Fibroblast of peridontal ligament (primary cell): ENCODE data around the gene SLC6A3.

Source experiments
- DNase-seq: peaks from one replicate; pipeline ENCODE4 v3.0.0-alpha.2; 2010; ENCODE audit errors: extremely low read depth

SLC6A3 gene

DNA sequence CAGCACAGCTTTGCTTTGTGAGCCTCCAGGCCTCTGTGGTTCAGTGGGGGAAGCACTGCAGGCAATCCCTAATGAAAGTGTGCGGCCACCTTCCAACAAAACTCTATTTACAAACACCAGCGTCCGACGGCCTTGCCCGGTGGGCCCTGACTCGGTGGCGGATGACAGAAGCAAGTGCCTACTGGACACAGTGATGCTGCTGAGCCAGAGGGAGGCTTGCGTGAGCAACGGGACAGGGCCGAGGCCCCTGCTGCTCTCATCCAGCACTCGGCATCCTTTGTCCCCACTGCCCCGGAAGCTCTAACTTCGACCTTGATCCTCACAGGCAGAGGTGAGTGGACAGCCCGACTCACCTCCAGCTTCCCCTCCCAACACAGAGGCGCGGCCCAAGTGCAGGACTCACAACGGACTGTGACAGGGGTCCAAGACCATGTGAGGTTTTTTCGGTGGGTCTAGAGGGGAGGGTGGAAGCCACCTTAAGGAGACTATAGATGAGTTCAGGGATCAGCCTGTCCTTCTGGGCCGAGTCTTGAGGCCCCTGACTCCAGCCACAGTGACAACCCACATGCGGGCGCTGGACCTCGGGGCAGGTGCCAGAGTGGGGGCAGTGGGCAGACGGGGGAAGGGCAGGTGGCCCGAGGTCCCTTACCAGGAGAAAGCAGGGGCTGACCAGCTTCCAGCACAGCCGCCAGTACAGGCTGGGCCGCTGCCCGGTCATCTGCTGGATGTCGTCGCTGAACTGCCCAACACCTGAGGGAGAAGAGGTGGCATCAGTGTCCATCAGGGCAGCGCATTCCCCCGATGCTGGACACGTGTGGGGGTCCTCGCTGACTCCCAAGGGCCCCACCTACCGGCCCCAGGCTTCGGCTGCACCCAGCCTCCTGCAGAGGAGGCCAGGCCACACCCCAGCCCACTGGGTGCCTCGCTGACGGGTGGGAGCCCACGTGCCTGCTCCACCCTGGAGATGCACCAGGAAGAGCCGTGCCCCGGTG, 39.4 kb downstream of the SLC6A3 start:
- no peak for DNase-seq

DNA sequence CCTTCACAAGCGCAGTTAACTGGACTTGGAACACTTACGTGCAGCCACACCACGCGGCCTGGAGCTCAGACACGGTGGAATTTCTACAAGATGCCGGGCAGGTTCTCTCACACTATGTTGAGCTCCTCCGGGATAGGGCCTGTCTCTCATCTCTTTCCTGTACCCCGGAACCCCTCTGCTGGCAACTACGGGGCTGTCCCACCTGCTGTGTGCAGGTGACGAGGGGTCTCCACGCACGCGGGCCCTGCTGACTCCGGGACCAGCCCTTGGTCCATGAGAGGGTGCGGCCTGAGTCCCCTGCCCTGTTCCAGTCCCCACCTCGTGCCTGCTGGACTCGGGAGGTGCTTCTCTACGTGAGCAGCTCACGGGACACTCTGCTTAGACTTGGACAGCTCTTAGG, 40.1 kb downstream of the SLC6A3 start:
- no peak for DNase-seq

GRCh38 chr5:1404062-1404461, 41.2 kb downstream of the SLC6A3 start:
- DNase-seq = no peak

- DNase-seq = no peak
Observed at GRCh38 chr5:1402611-1403255, 42.5 kb downstream of the SLC6A3 start.

- DNase-seq = no peak
Observed at GRCh38 chr5:1401536-1402138, 43.6 kb downstream of the SLC6A3 start.

- DNase-seq = no peak
Observed at GRCh38 chr5:1400936-1401335, 44.3 kb downstream of the SLC6A3 start.

DNA sequence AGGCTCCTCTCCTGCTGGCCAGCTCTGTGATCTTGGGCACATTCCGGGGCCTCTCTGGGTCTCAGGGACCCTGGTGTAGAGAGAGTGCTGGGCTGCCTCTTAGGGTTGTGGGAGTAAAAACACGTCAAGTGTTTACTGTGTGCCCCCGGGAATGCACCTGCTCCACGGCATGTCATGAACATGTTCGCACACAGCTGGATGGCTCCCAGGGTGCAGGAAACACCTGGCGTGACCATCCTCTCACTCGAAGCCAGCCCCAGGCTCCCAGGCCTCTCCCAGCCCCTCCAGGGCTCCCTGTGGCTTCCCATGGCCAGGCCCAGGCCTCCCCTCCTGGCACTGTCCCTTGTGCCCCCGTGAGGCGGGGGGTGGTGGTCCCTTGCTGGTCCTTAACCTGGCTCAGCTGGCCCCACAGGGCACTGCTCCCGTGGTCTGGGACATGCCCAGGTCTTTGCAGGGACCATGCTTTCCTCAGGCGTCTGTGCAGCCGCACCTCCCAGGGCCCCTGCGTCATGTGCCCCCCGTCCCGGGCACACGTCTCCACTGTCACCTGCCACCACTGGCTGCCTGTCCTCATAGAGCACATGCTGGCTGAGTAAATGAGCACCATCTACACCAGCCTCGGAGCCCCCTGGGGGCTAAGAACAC, 44.9 kb downstream of the SLC6A3 start:
- DNase-seq = no peak

DNA sequence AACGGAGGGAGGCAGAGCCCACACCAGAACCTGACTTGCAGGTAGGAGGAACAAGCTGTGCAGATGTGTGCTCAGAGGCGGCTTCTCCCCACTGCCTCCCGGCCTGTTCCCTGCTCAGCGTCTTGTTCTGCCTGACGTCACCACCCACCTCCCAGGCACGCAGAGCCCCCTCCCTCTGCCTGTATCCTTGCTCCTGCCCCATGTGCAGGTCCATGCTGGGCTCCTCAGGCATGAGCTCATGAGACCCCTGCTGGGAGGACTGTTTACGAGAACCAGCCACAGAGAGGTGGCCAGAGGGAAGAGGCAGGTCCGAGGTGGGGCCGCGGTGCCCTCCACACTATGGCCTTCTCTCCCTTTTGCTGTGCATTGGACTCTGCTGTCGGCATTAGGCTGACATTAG, 45.5 kb downstream of the SLC6A3 start:
- no peak for DNase-seq

- DNase-seq = no peak
Observed at GRCh38 chr5:1396293-1396816, 48.9 kb downstream of the SLC6A3 start.

GRCh38 chr5:1394881-1395860, 50.1 kb downstream of the SLC6A3 start:
- no peak for DNase-seq

- no peak for DNase-seq
Observed at GRCh38 chr5:1393571-1394501, 51.4 kb downstream of the SLC6A3 start.

DNA sequence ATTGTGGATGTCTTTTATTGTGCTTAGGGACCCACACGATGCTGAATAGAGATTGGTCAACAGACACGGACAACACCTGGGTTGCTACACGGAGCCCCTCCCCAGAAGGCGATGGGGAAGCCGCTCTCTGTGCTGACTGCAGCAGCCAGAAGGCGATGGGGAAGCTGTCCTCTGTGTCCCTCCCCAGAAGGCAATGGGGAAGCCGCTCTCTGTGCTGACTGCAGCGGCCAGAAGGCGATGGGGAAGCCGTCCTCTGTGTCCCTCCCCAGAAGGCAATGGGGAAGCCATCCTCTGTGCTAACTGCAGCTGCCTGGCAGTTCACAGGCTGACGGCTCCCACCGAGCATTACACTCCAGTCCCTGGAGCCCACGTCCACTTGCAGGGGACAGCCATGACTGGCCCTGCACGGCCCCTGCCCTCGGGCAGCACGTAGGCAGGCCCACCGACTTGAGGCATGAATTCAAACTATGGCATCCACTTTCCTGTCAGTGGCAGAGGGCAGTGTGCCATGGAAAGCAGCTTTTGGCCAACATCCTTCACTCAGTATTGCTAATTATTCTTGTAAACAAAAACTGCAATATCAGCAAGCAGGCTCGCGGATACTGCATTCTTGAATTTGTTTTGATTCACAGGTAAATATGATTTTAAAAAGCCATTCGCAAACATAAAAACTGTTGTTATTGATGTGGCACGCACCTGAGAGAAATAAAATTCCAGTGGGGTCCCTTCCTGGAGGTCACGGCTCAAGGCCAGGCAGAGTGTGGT, 52.3 kb downstream of the SLC6A3 start:
- DNase-seq = no peak

- DNase-seq = no peak
Observed at GRCh38 chr5:1392261-1392660, 53.0 kb downstream of the SLC6A3 start.

DNA sequence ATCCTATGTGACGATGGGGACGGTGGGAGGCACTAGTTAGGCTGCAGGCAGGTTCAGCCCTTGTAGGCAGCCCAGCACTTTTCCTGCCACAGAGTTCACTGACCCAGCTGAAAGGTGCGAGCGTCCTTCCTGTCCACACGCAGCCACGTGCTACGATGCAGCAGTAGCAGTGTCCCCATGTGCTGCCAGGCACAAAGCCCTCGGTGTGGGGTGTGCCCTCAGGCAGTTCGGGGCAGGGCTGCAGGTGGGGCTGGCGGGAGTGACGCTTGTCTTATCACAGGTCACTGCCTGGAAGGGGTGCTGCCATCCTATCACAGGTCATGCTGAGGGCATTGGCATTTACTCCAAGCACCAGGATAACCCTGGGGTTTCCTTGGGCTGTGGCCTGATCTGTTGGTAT, 53.5 kb downstream of the SLC6A3 start:
- no peak for DNase-seq

- DNase-seq = no peak
Observed at GRCh38 chr5:1390861-1391600, 54.2 kb downstream of the SLC6A3 start.

- DNase-seq = no peak
Observed at GRCh38 chr5:1390333-1390732, 54.9 kb downstream of the SLC6A3 start.

- DNase-seq = no peak
Observed at GRCh38 chr5:1388383-1388967, 56.8 kb downstream of the SLC6A3 start.

DNA sequence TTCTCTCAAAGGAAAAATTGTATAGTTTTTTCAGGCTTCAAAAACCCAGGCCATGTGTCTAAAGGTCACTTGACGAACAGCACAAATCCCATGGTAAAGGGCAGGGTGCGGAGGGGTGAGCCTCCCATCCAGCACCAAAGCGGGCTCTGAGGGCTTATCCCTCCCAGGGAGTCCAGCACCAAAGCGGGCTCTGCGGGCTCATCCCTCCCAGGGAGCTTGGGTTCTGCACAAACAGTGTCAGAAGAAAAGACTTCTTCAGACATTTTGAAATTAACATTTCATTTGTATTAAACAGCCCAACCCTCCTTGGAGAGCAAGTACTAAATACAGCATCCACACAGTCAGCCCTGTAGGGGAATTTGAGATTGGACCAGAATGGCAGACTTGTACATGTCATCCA, 57.4 kb downstream of the SLC6A3 start:
- no peak for DNase-seq
